Measurements from ENCODE around the gene DCHS1.

Gene DCHS1

DNA sequence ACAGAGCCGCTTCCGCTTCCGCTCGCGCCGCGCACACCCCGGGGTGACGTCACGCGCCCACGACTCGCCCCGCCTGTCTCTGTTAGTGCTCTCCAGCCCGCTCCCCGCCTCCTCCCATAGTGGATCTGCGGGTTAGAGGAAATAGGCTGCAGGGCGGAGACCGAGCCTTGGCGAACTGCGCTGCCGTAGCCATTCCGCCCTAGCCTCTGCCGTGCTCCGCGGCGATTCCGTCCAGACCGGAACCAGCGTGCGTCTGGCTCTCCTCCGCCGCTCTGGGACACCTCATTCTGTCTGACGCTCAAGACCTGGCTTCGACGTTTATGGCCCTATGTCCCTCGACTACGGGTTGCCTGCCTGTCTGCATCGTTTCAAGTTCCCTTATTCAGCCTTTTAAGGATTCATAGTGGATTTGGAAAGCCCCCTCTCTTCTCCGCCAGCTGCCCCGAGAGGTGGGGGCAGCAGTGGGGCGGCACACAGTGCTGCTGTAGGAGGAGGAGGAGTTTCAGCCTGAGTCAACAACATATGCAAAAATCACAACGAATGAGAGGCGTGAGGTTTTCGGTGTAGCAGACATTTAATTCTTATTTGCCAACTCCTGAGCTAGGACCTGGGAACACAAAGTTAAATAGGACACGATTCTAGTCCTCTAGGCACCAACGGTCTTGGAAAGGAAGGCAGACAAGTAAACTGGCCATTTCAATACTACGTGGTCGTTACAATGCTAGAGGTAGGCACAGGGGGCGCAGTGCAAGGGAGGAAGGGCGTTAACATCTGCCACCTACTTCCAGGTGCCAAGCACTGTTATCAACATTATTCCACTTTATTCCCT, 43.2 kb downstream of the DCHS1 start, which contains the start of gene TAF10:
TSS of gene TAF10 (minus strand) at position 4 of the 829 bp plus-strand sequence. CDS start 27 bp downstream, outside the sequence.
- peak; percentile 97 for DNase-seq (ENCODE audit: low read depth)

DNA sequence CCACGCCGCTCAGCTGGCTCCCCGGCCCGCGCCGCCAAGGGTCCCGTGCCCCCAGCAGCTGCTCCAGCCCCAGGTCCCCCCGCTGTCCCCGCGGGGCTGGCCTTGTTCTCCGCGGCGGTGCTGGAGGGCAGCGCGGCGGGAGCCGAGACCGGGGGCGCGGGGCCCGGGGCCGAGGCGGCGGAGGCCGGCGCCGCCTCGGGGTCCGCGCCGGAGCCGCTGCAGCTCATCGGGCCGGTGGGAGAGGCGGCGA, 43.7 kb downstream of the DCHS1 start:
- DNase-seq (ENCODE audit: low read depth), result no peak

DNA sequence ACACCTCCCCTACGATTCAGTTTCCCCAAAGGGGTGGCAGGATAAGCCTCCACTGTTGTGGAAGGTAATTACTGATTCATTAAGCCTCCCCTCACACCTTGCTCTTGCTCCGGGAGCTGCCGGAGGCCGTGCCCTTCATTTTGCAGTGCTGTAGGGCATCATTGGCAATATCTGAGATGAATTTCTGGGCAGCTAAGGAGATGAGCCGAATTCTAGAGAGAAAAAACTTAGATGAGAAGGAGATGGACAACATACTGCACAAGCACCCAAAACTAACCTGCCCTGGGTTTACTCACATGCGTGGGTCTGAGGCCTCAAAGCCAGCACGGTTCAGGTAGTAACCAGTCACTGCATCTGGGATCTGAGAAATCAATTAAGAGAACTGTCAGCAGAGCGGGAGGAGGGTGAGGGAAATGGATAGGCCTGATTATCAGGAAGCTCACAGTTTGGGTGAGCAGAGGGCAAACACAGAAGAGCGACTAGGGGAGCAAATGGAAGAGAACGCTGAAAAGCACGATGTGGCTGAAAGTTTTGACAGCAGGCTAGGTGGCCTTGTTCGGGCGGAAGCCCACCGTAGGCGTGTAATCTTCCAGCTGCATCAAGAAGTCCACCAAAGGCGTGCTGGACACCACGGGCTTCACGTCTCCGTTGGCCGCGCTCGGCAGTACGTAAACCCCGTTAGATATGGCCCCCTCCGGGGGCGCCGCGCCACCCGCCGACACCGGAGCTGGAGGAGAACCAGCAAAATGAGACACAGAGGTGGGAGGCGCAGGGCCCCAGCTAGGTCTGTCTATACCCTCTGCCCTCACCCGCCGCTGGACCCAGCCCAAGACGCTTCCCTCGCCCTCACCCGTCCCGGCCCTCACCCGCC, 44.3 kb downstream of the DCHS1 start:
- peak; percentile 41 for DNase-seq (ENCODE audit: low read depth)

DNA sequence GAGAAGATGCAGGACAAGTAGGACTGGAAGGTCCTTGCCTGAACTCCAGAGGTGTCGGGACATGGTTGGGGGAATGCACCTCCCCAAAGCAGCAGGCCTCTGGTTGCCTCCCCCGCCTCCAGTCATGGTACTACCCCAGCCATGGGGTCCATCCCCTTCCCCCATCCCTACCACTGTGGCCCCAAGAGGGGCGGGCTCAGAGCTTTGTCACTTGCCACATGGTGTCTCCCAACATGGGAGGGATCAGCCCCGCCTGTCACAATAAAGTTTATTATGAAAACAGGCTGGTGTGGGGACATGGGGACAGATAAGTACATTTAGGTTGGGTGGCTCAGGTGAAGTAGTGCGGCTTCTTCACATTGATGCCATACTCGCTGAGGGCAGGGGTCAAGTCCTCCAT, 45.0 kb downstream of the DCHS1 start:
- DNase-seq (ENCODE audit: low read depth), result no peak

DNA sequence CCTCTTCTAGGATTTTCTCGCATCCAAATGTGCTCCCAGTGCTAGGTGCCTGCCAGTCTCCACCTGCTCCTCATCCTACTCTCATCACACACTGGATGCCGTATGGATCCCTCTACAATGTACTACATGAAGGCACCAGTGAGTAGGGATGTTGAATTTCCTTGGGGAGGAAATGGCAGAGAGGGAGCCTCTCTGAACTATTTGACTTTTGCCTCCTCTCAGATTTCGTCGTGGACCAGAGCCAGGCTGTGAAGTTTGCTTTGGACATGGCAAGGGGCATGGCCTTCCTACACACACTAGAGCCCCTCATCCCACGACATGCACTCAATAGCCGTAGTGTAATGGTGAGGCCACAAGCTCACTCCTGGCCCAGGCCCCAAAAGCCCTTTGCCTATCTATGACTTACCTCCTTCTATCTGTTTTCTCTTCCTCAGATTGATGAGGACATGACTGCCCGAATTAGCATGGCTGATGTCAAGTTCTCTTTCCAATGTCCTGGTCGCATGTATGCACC, 46.0 kb downstream of the DCHS1 start:
- no peak for DNase-seq (ENCODE audit: low read depth)

DNA sequence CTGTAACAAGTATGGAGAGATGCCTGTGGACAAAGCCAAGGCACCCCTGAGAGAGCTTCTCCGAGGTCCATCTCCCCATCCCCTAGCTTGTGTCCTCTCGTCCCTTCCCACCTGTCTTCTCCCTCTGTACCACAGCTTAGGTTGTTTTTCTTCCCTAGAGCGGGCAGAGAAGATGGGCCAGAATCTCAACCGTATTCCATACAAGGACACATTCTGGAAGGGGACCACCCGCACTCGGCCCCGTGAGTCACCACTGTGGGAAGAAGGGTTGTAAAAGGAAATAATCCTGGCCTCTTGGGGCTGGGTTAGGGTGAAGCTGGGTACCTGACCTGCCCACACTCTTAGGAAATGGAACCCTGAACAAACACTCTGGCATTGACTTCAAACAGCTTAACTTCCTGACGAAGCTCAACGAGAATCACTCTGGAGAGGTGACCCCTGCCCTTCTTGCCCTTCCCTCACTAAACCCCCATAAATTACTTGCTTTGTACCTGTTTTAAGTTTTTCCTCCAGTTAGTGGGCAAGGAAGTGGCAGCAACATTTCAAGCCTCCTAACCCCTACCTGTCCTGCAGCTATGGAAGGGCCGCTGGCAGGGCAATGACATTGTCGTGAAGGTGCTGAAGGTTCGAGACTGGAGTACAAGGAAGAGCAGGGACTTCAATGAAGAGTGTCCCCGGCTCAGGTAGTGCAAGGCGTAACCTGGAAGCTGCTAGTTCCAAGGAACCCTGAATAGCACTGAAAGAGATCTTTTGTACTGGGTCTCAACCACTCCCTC, 46.7 kb downstream of the DCHS1 start:
- no peak for DNase-seq (ENCODE audit: low read depth)

DNA sequence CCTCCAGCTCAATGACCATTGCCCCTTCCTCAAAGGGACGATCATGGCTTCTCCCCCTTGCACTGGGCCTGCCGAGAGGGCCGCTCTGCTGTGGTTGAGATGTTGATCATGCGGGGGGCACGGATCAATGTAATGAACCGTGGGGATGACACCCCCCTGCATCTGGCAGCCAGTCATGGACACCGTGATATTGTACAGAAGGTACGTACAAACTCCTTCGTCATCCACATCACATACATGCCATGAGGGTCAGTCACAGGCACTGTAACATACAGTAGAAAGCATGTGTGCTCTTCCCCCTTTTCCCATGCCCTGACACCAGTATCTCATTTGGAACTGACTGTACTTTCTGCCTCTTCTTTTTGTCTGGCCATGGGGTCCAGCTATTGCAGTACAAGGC, 47.6 kb downstream of the DCHS1 start:
- no peak for DNase-seq (ENCODE audit: low read depth)

DNA sequence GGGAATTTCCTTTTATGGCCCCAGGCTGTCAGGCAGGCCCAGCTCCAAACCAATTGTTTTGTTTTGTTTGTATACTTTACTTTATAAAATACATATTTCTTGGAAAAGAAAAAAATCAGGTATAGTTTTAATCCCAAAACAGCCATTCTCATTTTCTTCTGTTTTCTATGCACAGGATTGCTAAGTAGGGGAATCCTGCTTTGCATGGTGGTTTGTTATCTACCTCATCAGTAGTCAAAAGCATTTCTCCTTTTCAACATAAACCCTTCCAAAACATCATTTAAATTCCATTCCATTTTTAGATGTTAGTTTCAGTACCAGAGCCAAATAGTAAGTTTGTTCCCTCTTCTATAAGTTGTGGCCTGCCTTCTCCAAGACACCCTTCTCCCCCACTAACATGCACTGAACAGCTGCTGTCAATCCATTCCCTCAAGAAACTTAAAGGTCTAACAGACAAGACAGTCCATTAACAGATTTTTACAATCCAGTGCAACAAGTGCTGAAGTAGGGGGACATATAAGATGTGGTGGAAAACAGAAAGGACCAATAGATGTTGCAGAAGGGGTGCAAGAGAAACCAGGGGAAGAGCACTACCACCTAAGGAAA, 48.3 kb downstream of the DCHS1 start:
- DNase-seq (ENCODE audit: low read depth), result no peak

DNA sequence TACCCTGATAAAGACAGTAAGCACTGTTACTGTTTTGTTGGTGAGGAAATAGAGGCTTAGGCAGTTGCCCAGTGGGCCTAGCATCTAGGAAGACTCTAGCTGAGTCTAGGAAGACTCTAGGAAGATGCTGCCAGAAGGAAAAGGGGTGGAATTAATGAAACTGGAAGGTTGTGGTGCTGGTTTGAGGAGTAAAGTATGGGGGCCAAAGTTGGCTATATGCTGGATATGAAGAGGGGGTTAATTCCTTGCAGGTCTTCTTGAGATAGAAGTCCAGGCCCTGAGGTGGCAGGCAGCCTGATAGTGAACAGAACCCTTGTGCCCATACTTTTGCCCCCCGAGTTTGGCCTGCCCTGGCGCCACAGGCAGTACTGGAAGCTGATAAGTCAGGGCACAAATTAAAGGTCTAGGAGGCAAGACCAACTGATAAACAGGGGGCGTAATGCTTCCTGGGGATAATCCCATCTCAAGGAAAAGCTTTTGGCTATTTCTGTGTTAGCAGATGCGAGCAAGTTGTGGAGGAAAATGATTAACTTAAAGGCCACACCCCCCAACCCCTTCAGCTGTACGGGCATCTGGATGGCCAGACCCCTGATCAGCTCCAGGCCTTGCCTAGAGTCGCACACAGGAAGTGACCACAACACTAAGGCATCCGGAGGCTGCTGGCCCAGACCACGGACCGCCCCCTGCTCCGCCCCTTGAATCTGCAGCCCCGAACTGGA, 49.0 kb downstream of the DCHS1 start:
- DNase-seq (ENCODE audit: low read depth), result peak; percentile 96

DNA sequence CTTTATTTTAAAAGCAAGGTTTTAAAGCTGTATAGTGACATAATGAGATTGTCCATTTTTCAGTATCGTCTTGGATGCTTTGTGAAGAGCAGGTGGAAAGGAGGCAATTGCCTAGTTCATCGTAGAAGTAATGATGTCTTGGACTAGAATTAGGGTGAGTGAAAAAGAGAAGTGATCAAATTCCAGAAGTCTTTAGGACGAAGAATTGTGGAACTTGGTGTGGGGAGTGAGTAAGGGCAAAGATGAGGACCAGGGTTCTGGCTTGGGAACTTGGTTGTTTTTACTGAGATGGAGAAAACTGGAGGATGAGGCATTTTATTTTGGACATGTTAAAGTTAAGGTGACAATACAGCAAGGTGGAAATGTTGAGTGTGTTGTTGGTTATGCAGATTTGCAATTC, 50.8 kb downstream of the DCHS1 start:
- no peak for DNase-seq (ENCODE audit: low read depth)

DNA sequence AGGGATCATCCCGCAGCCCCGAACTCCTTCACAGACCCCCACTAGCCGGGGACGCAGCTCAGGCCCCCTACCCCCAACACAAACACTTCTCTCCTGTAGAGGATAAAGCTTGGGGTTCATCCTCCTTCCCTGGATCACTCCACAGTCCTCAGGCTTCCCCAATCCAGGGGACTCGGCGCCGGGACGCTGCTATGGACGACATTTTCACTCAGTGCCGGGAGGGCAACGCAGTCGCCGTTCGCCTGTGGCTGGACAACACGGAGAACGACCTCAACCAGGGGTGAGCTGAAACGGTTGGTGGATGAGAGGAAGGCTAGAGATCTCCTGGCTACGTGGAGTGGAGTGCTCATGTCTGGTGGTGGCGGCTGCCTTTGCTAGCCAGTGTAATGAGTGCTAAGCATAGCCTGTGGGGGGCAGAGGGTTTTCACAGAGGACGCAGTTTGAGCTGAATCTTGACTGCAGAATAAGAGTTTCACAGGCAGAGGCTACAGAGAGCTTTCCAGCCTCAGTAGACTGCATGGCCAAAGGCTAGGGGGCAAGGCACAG, 51.5 kb downstream of the DCHS1 start:
- peak; percentile 76 for DNase-seq (ENCODE audit: low read depth)

DNA sequence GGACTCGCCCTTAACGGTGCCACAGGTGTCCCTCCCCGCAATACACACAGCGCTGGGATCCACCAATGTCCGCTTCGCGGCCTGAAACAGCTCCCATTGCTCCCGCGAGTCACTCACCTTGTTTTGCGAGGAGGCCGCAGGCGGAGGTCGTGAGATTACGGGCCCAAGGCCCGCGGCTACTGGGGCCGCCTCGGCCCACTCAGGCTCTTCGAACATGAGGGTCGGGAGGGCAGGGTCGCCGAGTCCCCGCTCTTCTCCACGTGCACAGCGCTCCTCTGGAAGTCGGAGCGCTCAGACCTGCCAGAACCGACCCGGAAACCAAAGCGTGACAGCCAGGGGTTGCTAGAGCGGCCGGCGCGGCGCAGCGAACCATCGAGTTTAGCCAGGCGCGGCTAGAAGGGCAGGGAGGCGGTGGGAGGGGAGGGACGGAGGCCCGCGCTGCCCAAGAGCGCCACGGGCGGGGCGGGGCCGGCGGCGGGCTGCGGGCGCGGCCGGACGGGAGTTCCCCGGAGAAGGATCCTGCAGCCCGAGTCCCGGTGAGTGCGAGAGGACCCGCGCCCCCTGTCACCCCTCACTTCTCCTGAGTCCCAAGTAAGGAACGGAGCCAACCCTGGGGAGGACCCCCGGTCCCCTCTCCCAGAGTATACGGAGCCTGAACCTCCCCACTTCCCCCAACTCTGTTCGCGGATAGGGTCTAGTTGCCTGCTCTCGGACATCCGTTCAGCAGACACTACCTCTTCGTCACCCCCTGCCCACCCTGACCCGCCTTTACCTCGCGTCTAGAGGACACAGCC, 52.1 kb downstream of the DCHS1 start, which contains the start of the genes ILK and RRP8:
TSS of gene ILK (plus strand) at position 488 of the 794 bp plus-strand sequence. CDS start 498 bp downstream, outside the sequence.
TSS of gene RRP8 (minus strand) at position 330 of the 794 bp plus-strand sequence. CDS start at position 216, 114 bp downstream.
- peak; percentile 92 for DNase-seq (ENCODE audit: low read depth)

DNA sequence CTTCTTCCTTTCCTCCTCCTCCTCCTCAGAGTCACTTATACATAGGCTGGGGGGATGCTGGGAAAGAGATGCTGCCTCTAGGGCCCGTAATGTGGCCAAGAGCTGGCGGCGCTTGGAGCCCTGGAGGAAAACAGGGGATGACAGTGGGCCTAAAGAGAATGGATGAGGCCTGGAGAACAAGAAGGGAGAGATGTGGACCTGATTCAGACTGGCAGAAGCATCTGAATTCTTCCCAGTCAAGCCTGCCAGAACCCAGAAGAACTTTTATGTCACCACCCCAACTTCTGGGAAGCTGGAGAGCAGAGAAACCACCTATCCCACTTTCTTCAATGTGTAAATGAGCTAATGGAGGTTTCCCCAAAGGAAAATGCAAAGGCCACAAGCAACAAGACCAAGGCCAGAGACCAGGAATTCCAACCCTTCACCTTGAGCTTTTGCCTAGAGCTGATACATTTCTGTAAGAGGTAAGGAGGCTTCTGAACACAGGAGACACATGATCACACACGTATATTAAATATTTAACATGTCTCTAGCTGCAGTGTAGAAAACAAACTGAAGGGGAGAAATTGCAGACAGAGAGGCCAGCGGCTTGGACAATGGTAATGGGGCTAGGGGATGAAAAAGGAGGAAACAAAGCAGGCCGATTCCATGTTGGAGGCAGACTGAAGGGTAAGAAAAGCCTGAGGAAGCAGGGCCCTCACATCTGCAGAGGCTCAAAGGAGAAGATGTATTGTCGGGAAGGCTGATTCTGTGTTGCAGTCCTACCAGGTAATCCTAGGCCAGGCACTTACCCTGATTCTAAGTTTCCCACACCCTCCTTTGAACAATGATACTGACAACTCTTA, 53.3 kb downstream of the DCHS1 start:
- DNase-seq (ENCODE audit: low read depth), result no peak

DNA sequence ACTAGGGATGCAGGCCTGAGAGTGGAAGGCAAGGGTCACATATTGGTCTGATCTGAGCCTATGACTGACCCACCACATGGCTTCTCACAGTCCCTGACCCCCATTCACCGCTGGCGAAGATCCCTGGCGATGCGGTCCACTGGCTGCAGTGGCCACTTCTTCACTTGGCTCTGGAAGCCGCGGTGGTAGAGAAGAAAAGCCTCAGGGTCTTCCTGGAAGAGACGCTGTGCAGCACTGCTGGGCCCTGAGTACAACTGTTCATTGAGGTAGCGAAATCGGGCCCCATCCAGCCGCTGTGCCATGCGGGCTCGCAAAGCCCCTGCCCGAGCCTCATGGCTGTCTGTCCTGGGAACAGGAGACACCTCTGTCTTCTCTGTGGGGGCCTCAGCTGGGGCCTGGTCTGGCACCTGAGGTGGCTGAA, 54.6 kb downstream of the DCHS1 start:
- no peak for DNase-seq (ENCODE audit: low read depth)

DNA sequence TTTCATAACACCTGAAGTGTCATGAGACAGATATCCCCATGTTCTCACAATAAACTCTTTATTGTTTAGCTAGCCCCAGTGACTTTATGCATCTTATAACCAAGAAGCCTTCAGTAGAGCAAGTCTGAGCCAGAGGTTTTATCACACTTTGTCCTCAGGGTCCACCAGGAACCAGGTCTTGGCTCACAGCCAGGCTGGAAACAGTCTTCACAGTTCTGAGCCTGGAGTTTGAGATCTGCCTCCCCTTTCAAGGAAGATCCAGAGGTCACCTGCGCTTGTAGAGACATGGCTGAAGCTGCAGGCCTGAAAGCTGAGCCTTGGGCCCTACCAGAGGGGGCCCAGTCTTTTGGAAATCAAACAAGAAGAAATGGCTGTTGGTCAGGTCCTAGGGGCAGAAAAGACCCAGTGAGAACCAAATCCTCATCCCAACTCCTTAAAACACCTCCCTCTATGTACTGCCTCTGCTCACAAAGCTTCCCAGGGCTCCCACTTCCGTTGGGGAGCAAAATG, 55.7 kb downstream of the DCHS1 start:
- DNase-seq (ENCODE audit: low read depth), result no peak

DNA sequence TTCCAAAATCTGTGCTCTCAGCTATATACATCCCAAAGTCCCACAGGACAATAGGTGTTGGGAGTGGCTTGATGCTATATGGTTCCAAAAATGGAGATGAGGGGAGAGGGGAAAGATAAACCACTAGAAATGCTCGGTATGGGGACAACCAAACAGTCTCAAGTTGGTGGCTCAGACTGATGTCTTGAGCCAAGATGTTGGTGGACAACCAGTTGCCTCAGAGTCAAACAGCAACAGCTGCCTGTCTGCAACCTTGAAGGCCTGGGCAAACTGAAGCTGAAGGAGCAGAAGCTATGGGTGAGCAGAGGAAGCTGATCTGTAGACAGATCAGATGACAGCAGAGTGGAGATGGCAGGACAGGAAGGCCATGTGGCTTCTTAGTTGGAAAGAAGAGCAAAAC, 56.2 kb downstream of the DCHS1 start:
- no peak for DNase-seq (ENCODE audit: low read depth)

DNA sequence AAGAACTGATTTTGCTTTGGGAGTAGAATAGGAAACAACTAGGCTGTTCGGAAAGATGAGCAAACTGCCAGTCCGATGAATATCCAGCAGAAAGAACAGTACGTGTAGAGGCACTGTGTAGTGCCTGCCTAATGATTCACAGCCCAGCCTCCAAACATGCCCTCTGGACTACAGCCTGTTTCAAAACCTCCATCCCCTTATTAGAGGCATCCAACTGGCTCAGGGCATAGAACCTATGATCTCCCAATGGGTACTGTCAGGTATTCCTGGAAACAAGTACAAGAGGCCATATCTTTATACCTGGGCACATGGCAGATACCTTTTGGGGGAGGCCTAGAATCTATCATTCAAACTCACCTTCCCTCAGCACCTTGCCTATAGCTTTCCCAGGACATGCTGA, 57.1 kb downstream of the DCHS1 start:
- no peak for DNase-seq (ENCODE audit: low read depth)

DNA sequence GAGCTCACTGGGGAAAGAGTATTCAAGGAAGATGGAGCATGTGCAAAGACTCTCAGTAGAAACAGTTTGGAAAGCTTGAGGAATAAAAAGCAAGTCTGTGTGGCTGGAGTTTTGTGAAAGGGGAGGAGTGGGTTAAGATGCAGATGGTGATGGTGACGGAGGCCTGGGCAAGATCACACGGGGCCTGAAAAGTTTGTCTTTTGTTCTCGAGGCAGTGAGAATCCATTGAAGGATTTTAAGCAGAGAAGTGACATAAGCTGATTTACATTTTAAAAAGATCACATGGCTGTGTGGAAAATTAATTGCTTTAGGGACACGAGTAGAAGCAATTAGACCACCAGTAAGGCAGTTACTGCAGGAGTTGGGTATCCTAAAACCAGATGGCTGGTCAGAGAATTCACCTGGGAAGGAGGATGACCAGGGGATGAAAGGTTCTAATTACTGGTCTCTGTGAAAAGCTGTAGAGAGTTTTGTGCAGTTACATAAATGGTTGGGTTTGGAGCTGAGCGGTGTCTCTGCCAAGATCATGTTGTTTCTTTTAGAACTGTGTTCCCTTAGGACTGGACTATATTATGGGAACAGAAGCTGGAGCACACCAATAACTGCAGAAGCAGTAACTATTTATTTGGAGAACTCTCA, 59.3 kb downstream of the DCHS1 start:
- DNase-seq (ENCODE audit: low read depth), result no peak

All from iris pigment epithelial cell (primary cell).